ENCODE measurements around the gene TMEM190. TPM values are rescaled to one million over a fixed set of nuclear protein-coding genes. Genes with fewer than 3 reads are reported as not detected.

The TMEM190 gene
- total RNA-seq, 4 donors from 2014 or later = not detected

- no peak for TF ChIP-seq CTCF (IDR thresholded peaks at IDR 0.05; ENCODE audit: low read depth)
These were observed 918 bp downstream of the TMEM190 start for GRCh38 chr19:55377356-55378131.

- no peak for TF ChIP-seq CTCF (IDR thresholded peaks at IDR 0.05; ENCODE audit: low read depth)
These were observed 2.5 kb downstream of the TMEM190 start for GRCh38 chr19:55379174-55379573.

- no peak for TF ChIP-seq CTCF (IDR thresholded peaks at IDR 0.05; ENCODE audit: low read depth)
These were observed 5.4 kb downstream of the TMEM190 start for GRCh38 chr19:55382013-55382412.

GRCh38 chr19:55382522-55383054 is 6.0 kb downstream of the TMEM190 start:
- TF ChIP-seq CTCF (IDR thresholded peaks at IDR 0.05; ENCODE audit: low read depth) = no peak

- TF ChIP-seq CTCF (IDR thresholded peaks at IDR 0.05; ENCODE audit: low read depth) = no peak
These were observed 6.9 kb downstream of the TMEM190 start for GRCh38 chr19:55383279-55384130.

GRCh38 chr19:55384131-55384919 is 7.7 kb downstream of the TMEM190 start, which contains the start of gene TMEM238:
Gene TMEM238, minus strand, starts transcription at chr19:55384292. Its CDS starts 33 bp downstream, at chr19:55384259.
- no peak for TF ChIP-seq CTCF (IDR thresholded peaks at IDR 0.05; ENCODE audit: low read depth)
